ENCODE measurements around the gene DRC7. TPM values are rescaled to one million over a fixed set of nuclear protein-coding genes. Genes with fewer than 3 reads are reported as not detected.

The DRC7 gene
- total RNA-seq, 2 experiments from 2014 or later, result not detected

DNA sequence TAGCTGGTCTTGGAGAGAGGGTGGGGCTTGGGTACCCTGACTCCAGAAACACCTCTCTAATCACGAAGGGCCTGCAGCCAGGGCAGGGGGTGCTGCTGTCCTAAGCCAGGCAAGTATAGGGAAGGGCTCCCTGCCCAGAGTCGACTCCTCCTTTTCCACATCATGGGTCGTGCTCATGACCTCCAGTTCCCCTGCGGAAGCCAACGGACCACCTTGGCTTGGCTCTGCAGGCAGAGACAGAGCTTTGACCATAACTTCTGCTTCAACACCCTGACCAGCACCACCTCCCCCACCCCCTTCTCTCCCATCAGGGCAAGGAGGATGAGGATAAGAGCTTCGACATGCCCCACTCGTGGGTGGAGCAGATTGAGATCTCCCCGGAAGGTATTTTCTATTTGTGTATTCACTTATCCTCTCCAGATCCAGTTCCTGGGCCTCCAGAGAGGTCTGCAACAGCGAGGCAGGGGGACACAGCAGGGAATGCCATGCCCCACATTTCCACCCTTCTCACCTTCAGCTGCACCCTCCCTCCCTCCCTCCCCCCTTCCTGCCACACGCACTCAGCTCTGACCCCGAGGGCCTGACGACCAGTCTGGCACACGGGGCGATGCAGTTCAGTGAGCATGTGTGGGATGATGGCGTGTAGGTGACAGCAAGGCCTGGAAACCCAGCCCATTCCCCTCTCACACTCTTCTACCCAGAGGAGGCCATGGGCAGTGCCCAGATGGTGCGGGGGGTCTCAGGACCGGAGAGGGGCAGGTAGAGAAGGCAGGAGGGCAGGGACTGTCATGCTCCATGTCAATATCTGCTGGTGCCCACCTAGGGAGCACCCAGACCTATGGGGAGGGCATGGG is 27.0 kb downstream of the DRC7 start:
- Mint-ChIP-seq H3K27ac (no peak overlapping the region), H3K4me1 (ENCODE audit: low read depth) (no peaks in the 10 kb centered on the region), H3K4me3 (no peak overlapping the region), H3K27me3 (peaks cover 2% of the 10 kb centered on the region), H3K9me3 (no peaks in the 10 kb centered on the region), H3K36me3 (no peaks in the 10 kb centered on the region)
- intact Hi-C loops (cut with micrococcal nuclease), result loop anchor here (2.0 kb wide), 1 partner anchor 145 kb away; no protein-coding TSS in a partner anchor
- ChIA-PET POLR2A (no interaction called here), CTCF (interaction anchor here (0.6 to 1.0 kb wide), 2 partner anchors 35 to 145 kb away, joined by 3 read pairs; no protein-coding TSS in a partner anchor)
- DNase-seq, result no peak

GRCh38 chr16:57722210-57722499 is 27.5 kb downstream of the DRC7 start:
- Mint-ChIP-seq H3K36me3 (no peaks in the 10 kb centered on the region), H3K27ac (no peak overlapping the region), H3K9me3 (no peaks in the 10 kb centered on the region), H3K4me3 (no peak overlapping the region), H3K4me1 (ENCODE audit: low read depth) (no peaks in the 10 kb centered on the region), H3K27me3 (peaks cover 2% of the 10 kb centered on the region)
- DNase-seq, result no peak
- ChIA-PET CTCF (no interaction called here), POLR2A (no interaction called here)
- intact Hi-C loops (cut with micrococcal nuclease), result no loop called here

DNA sequence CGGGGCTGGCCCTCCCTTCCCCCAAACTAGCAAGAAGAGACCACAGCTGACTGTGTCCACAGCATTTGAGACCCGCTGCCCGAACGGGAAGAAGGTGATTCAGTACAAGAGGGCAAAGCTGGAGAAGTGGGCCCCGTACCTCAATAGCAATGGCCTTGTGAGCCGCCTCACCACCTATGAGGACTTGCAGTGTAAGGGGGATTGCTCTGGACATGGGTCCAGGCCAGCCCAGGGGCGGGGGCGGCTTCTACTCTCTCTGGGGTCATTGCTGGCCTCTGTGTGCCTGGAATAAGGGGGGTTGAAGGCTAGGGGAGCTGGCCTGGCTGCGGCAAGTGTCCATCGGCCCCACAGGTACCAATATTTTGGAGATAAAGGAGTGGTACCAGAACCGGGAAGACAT is 28.0 kb downstream of the DRC7 start:
- POLR2A ChIA-PET, result no interaction called here

DNA sequence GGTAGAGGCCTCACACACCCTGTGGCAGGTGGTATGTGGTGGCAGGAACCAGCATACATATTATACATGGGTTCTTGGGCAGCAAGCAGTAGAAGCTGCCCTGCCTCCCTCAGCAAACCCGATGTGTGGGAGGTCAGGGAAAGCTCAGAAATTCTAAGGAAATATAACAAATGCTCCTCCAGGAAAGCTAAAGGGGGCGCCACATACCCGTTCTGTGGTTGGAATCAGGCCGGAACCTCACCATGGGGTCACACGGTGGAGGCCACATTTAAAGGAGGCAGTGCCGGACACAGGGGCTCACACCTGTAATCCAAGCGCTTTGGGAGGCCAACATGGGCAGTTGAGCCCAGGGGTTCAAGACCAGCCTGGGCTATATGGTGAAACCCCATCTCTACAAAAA is 28.6 kb downstream of the DRC7 start:
- Mint-ChIP-seq H3K36me3 (no peaks in the 10 kb centered on the region), H3K4me3 (no peak overlapping the region), H3K9me3 (no peaks in the 10 kb centered on the region), H3K4me1 (ENCODE audit: low read depth) (no peaks in the 10 kb centered on the region), H3K27me3 (peaks cover 2% of the 10 kb centered on the region), H3K27ac (no peak overlapping the region)
- POLR2A ChIA-PET, result no interaction called here
- intact Hi-C loops (cut with micrococcal nuclease), result no loop called here
- CTCF ChIA-PET, result interaction anchor here (0.6 to 1.0 kb wide), 2 partner anchors 11 to 203 kb away, joined by 3 read pairs; no protein-coding TSS in a partner anchor
- no peak for DNase-seq

More for the DNA sequence above, 28.0 kb downstream of the DRC7 start:
- Mint-ChIP-seq H3K4me1 (ENCODE audit: low read depth) (no peaks in the 10 kb centered on the region), H3K9me3 (no peaks in the 10 kb centered on the region), H3K27me3 (peaks cover 2% of the 10 kb centered on the region), H3K27ac (no peak overlapping the region), H3K36me3 (no peaks in the 10 kb centered on the region), H3K4me3 (no peak overlapping the region)
- DNase-seq, result no peak
- intact Hi-C loops (cut with micrococcal nuclease), result no loop called here
- CTCF ChIA-PET, result interaction anchor here (0.6 to 1.0 kb wide), 2 partner anchors 11 to 203 kb away, joined by 3 read pairs; no protein-coding TSS in a partner anchor

- intact Hi-C loops (cut with micrococcal nuclease), result no loop called here
- CTCF ChIA-PET, result no interaction called here
- Mint-ChIP-seq H3K4me3 (no peak overlapping the region), H3K9me3 (no peaks in the 10 kb centered on the region), H3K27ac (no peak overlapping the region), H3K4me1 (ENCODE audit: low read depth) (no peaks in the 10 kb centered on the region), H3K27me3 (peaks cover 2% of the 10 kb centered on the region), H3K36me3 (no peaks in the 10 kb centered on the region)
- DNase-seq, result no peak
- POLR2A ChIA-PET, result interaction anchor here (1.2 kb wide), 1 partner anchor 11 kb away, joined by 3 read pairs; the partner anchor contains the start of gene KATNB1
Observed at GRCh38 chr16:57724531-57724930, 29.9 kb downstream of the DRC7 start.

- Mint-ChIP-seq H3K4me3 (no peak overlapping the region), H3K4me1 (ENCODE audit: low read depth) (no peaks in the 10 kb centered on the region), H3K27me3 (no peaks in the 10 kb centered on the region), H3K9me3 (no peaks in the 10 kb centered on the region), H3K27ac (no peak overlapping the region), H3K36me3 (no peaks in the 10 kb centered on the region)
- no peak for DNase-seq
- ChIA-PET POLR2A (interaction anchor here (1.2 kb wide), 1 partner anchor 10 kb away, joined by 3 read pairs; the partner anchor contains the start of gene KATNB1), CTCF (no interaction called here)
- intact Hi-C loops (cut with micrococcal nuclease), result no loop called here
Observed at GRCh38 chr16:57725151-57725550, 30.5 kb downstream of the DRC7 start.

GRCh38 chr16:57725554-57725953 is 30.9 kb downstream of the DRC7 start:
- ChIA-PET CTCF (no interaction called here), POLR2A (interaction anchor here (0.8 kb wide), 1 partner anchor 11 kb away, joined by 4 read pairs; no protein-coding TSS in a partner anchor)
- H3K27ac Mint-ChIP-seq, result no peak overlapping the region
- H3K4me3 Mint-ChIP-seq, result no peak overlapping the region
- no peaks in the 10 kb centered on the region for H3K27me3 Mint-ChIP-seq
- intact Hi-C loops (cut with micrococcal nuclease), result no loop called here
- no peaks in the 10 kb centered on the region for H3K4me1 Mint-ChIP-seq (ENCODE audit: low read depth)
- H3K36me3 Mint-ChIP-seq, result no peaks in the 10 kb centered on the region
- H3K9me3 Mint-ChIP-seq, result no peaks in the 10 kb centered on the region
- DNase-seq, result no peak

DNA sequence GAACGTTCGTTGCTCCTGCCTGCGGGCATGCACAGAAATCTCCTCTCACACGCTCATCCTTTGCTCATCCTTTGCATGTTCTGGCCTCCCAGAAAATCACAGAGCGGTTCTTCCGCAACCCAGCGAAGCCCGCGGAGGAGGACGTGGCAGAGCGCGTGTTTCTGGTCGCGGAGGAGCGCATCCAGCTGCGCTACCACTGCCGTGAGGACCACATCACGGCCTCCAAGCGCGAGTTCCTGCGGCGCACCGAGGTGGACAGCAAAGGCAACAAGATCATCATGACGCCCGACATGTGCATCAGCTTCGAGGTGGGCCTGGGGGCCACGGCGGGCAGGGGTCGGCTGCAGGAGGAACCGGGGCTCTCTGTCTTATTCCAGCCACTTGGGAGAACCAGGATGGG is 31.4 kb downstream of the DRC7 start:
- intact Hi-C loops (cut with micrococcal nuclease), result no loop called here
- H3K9me3 Mint-ChIP-seq, result no peaks in the 10 kb centered on the region
- ChIA-PET CTCF (interaction anchor here (0.6 kb wide), 1 partner anchor 11 kb away, joined by 4 read pairs; no protein-coding TSS in a partner anchor), POLR2A (interaction anchor here (0.8 kb wide), 1 partner anchor 11 kb away, joined by 4 read pairs; no protein-coding TSS in a partner anchor)
- H3K4me1 Mint-ChIP-seq (ENCODE audit: low read depth), result no peaks in the 10 kb centered on the region
- no peak overlapping the region for H3K27ac Mint-ChIP-seq
- no peak overlapping the region for H3K4me3 Mint-ChIP-seq
- no peaks in the 10 kb centered on the region for H3K36me3 Mint-ChIP-seq
- no peaks in the 10 kb centered on the region for H3K27me3 Mint-ChIP-seq
- no peak for DNase-seq

DNA sequence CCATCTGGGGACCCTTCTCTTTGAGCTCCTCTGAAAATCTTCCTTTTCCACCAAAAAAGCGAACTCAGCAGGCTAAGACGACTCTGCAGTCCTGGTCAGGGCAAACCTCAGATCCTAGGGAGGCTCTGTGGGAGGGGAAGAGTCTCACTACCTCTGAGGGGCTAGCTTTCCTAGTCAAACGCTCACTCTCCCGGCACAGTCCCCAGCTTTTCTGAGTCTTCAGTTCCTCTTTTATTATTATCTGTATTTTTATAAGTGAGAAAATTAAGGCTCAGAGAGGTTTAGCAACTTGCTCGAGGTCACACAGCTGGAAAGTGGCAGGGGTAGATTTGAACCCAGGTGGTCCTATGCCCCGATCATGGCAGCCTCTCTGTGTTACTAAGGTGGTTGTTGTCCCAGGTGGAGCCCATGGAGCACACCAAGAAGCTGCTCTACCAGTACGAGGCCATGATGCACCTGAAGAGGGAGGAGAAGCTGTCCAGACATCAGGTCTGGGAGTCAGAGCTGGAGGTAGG is 31.9 kb downstream of the DRC7 start:
- Mint-ChIP-seq H3K27me3 (no peaks in the 10 kb centered on the region), H3K4me1 (ENCODE audit: low read depth) (no peaks in the 10 kb centered on the region), H3K27ac (no peak overlapping the region), H3K4me3 (no peak overlapping the region), H3K9me3 (no peaks in the 10 kb centered on the region), H3K36me3 (no peaks in the 10 kb centered on the region)
- POLR2A ChIA-PET, result interaction anchor here (0.8 kb wide), 1 partner anchor 10 kb away, joined by 4 read pairs; no protein-coding TSS in a partner anchor
- CTCF ChIA-PET, result interaction anchor here (0.6 kb wide), 1 partner anchor 12 kb away, joined by 4 read pairs; no protein-coding TSS in a partner anchor
- intact Hi-C loops (cut with micrococcal nuclease), result no loop called here
- no peak for DNase-seq

DNA sequence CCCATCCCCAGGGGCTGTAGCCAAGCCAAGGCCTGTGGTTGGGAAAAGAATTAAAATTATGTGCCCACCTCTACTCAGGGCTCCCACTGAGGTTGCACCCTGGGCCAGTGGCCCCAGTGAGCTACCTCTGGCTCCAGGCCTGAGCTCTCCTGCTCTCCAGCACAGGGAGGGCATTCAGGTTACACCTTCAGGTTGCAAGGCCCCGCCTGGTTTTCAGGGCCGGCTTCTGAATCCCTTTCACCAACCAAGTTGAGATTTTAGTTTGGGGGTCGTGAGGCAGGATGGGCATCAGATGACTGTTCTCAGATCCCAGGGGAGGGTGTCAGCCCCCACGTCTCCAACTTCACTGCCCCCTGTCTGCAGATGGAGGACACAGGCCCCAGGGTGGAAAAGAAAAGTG is 33.0 kb downstream of the DRC7 start:
- Mint-ChIP-seq H3K27ac (no peak overlapping the region), H3K9me3 (peaks cover 6% of the 10 kb centered on the region), H3K4me1 (ENCODE audit: low read depth) (no peaks in the 10 kb centered on the region), H3K4me3 (no peak overlapping the region), H3K36me3 (peaks cover under 1% of the 10 kb centered on the region), H3K27me3 (no peaks in the 10 kb centered on the region)
- DNase-seq, result no peak
- intact Hi-C loops (cut with micrococcal nuclease), result no loop called here
- POLR2A ChIA-PET, result interaction anchor here (0.6 kb wide), 1 partner anchor 10 kb away, joined by 5 read pairs; no protein-coding TSS in a partner anchor
- CTCF ChIA-PET, result interaction anchor here (1.0 kb wide), 1 partner anchor 79 kb away, joined by 3 read pairs; no protein-coding TSS in a partner anchor

- Mint-ChIP-seq H3K4me3 (no peak overlapping the region), H3K9me3 (peaks cover 15% of the 10 kb centered on the region), H3K27ac (no peak overlapping the region), H3K27me3 (no peaks in the 10 kb centered on the region), H3K4me1 (ENCODE audit: low read depth) (peaks cover 5% of the 10 kb centered on the region), H3K36me3 (peaks cover 9% of the 10 kb centered on the region)
- CTCF ChIA-PET, result interaction anchor here (1.0 kb wide), 1 partner anchor 80 kb away, joined by 3 read pairs; no protein-coding TSS in a partner anchor
- POLR2A ChIA-PET, result no interaction called here
- peak; percentile 43 for DNase-seq
- intact Hi-C loops (cut with micrococcal nuclease), result no loop called here
Observed at GRCh38 chr16:57728336-57729181, 34.0 kb downstream of the DRC7 start.

DNA sequence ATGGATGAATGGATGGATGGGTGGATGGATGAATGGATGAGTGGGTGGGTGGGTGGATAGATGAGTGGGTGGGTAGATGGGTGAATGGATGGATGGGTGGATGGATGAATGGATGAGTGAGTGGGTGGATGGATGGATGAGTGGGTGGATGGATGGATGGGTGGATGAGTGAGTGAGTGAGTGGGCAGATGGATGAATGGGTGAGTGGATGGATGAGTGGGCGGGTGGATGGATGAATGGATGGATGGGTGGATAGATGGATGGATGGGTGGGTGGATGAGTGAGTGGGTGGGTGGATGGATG is 34.5 kb downstream of the DRC7 start:
- H3K4me1 Mint-ChIP-seq (ENCODE audit: low read depth), result peaks cover 5% of the 10 kb centered on the region
- H3K27ac Mint-ChIP-seq, result no peak overlapping the region
- no peak for DNase-seq
- no peaks in the 10 kb centered on the region for H3K27me3 Mint-ChIP-seq
- H3K36me3 Mint-ChIP-seq, result peaks cover 11% of the 10 kb centered on the region
- H3K9me3 Mint-ChIP-seq, result peaks cover 16% of the 10 kb centered on the region
- POLR2A ChIA-PET, result no interaction called here
- no peak overlapping the region for H3K4me3 Mint-ChIP-seq
- intact Hi-C loops (cut with micrococcal nuclease), result no loop called here
- CTCF ChIA-PET, result no interaction called here

All from activated CD4-positive, alpha-beta memory T cell treated with anti-CD3 and anti-CD28 coated beads for 36 hours (primary cell).